Activated T-cell treated with anti-CD3 and anti-CD28 coated beads for 4 hours (primary cell): ENCODE measurements around the gene ATXN7.

Source experiments
- DNase-seq: peaks from one replicate; pipeline ENCODE4 v3.0.0-alpha.2; 2020

Gene ATXN7

DNA sequence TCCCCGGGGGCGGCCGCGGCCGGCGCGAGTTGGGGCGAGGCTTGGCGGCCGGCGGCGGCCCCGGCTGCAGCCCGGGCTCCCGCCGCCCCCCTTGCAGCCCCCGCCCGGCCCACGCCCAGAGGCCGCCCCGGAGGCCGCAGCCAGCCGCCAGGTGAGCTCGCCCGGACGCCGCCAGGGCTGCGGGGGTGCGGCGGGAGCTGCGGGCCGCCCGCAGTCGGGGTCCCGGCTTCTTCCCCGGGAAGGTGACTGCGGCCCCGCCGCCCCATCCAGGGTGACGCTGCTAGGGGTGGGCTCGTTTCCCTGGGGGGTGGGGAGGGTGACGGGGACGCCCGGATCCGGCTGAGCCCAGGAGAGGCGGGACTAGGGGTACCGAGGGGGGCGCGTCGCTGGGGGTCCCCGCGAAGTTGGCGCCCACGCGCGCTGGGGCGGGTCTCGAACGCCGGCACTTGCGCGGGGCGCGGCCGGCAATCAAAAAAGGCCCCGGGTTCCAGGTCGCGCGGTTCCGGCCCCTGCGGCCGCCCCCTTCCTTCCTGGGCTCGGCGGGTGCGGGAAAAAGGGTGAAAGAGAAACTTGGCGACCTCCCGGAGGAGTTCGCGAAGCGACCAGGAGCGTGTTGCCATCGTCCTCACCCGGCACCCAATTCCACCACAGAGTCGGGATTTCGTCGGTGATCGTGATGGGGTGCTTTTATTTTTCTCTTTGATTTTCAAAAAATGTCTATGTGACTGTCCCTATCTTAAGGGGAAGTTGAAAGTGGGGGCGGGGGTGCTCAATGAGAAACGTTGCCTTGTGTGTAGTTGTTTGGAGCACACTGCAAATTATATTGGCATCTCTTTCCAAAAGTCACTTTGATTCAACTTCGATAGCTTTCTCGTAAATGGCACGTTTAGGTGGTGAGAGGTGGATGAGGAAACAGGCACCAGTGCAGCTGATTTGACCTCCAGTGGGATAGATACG is 619 bp downstream of the ATXN7 start:
- DNase-seq: peak; percentile 26

DNA sequence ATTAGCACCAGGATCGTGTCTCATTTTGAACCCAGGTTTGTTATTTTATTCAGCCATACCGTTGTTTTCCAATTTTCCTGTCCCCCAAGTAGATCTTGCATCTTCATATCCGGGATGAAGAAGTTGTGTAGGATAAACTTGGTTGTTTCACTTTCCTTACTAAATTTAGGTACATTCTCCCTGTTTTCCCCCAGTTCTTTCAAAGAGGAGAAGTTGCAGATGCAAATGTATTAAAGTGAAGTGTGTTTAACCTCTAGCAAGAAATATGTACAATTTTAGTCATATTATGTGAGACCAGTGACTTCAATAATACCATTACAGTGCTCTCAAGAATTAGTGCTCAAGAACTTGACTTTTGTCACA is 1.3 kb downstream of the ATXN7 start:
- DNase-seq: no peak

- no peak for DNase-seq
Measured at GRCh38 chr3:63867225-63867624, 3.6 kb downstream of the ATXN7 start.

DNA sequence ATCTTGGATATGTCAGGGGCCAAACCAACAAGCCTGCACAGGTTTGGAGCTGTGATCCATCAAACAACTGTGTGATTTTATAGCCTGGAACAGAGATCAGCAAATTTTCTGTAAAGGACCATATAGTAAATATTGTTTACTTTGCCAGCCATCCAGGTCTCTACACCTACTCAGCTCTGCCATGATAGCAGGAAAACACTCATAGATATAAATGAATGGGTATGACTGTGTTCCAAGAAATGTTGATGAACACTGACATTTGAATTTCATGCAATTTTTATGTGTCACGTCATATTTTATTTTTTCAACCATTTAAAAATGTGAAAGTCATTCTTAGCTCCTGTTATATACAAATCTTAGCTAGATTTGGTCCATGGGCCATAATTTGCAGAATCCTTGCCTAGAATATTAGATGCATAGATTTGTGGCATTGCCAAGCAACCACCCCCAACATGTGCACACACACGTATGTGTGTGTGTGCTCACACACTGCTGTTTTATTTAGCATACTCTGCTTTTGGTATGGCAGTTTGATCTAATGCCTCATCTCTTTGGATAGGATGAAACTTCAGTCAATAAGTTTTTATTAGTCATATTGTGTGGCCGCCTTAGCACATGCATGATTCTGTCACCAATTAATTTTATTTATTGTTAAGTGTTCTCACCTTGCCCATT is 6.4 kb downstream of the ATXN7 start:
- no peak for DNase-seq

DNA sequence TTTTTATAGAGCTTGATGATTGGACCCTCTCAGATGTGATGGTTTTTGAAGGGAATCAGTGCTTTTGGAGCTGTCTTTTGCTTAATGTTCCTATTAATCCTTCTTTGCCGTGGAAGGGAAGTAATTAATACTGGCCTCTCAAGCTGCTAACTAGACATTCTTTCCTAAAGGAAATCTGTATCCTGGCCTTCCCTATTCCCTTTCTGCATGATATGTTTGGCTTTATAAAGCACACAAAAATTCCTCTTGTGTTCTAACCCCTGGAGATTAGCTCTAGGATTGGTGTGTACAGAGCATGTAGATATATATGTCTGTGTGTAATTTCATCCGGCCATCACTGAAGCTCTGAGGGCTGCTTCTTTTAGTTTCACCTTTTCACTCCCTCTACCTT is 6.9 kb downstream of the ATXN7 start:
- DNase-seq: no peak

GRCh38 chr3:63872135-63872924 is 8.7 kb downstream of the ATXN7 start:
- no peak for DNase-seq

GRCh38 chr3:63874769-63875168 is 11.1 kb downstream of the ATXN7 start:
- no peak for DNase-seq

DNA sequence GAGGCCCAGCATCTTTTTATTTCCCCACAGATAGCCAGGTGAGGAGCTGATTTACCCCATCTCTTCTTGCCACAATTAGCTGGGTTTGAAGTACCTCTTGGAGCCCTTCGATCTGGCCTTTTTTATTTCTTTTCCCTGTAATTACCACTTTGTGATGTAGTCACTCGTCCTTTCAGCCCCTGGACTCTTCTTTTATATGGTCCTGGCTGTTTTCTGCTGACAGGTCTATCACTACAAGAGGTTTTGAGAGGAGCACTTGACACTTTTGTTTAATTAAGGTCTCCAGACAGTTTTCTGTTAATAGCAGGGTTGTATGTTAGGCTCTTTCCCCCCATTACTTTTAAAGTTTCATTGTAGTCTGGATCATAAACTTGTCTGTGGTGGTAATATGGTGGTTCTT is 11.8 kb downstream of the ATXN7 start:
- DNase-seq: no peak

GRCh38 chr3:63876260-63876659 is 12.6 kb downstream of the ATXN7 start:
- no peak for DNase-seq

DNA sequence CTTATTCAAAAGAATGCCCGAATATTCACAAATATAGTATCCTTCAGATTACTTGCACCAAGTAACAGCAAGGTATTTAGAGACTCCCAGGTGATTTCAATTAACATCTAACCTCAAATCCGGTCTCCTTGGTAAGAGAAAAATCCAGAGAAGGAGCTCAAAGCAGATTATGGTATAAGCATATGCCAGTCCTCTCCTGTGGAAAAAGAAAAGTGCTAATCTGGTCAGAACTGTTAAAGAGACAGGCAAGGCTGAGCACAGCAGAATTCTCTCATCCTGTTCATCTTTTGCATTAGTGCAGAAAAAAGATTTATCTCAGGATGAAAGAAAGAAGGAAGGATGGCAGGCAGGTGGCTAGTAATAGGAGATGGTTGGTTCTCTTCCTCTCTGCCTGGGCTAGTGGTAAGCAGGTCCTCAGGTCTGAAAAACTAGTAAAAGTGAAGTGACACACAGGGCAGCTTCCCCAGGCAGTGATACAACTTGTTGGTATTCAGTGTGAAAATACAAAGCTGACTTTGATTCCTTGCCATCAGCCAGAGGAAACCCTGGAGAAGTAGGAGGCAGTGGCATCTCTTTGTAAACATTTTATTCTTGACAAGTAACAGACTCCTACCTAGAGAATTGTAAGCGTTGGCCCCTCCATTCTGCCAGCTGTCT is 14.2 kb downstream of the ATXN7 start:
- no peak for DNase-seq

GRCh38 chr3:63878394-63879060 is 14.9 kb downstream of the ATXN7 start:
- no peak for DNase-seq

DNA sequence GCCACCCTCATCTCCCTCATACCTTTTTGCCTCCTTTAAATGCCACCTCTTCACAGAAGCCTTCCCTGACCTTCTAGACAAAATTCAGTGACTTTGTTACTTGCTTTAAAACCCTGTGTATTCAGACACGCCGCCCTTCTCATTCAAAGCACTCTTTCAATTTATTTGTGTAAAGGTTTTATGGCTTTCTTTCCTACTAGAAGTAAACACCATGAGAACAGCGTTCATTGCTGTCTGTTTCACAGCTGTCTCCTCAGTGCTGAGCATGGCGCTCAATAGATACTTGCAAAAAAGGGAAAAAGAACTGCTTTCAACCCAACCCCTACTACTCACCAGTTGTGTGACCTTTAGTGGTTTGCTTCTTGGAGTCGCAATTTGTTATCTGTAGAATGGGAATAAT is 17.0 kb downstream of the ATXN7 start:
- no peak for DNase-seq

GRCh38 chr3:63886858-63887257 is 23.2 kb downstream of the ATXN7 start:
- DNase-seq: no peak

DNA sequence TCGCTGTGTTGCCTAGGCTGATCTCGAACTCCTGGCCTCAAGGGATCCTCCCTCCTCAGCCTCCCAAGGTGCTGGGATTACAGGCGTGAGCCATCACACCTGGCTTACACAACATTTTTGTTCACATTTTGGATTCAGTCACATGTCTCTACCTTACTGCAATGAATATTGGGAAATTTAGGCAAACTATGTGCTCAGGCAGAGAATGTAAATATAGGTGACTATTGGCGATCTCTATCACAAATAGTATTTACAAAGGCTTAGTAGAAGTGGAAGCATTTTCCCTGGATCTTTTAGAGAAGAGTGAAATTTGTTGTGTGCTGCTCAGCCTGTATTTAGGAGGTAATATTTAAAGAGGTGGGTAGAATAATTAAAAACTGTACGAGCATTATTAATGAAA is 27.9 kb downstream of the ATXN7 start:
- DNase-seq: no peak

GRCh38 chr3:63892773-63893352 is 29.2 kb downstream of the ATXN7 start:
- no peak for DNase-seq

GRCh38 chr3:63895422-63896189 is 31.9 kb downstream of the ATXN7 start:
- no peak for DNase-seq

DNA sequence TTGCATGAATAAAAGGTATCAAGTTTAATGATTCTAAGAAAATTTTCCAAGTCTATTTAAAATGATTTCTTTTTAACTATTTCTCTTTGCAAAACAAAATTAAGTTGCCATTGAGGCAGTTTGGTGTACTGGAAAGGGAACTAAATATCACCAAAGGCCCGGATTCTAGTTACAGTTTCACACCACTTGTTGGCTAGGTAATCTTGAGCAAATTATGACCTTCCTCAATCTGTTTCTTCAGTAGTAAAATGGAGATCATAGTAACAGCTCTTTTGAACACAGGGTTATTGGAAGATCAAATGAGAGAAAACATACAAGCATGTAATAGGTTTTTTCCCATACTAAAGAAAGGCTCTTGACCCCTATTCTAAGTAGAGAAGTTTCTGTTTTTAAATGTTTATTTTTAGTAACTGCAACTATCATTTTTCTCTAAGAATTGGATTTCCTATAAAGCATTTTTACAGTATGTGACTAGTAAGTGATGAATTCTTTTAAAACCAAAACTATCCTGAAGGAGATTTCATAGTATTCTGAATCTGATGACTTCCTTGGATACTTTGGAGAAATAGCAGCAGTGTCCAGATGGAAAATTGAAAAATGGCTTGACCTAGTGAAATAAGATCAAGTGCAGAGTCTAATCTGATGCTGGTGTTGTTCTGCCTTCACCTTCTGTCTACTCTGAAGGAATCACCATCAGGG is 32.8 kb downstream of the ATXN7 start:
- DNase-seq: no peak

DNA sequence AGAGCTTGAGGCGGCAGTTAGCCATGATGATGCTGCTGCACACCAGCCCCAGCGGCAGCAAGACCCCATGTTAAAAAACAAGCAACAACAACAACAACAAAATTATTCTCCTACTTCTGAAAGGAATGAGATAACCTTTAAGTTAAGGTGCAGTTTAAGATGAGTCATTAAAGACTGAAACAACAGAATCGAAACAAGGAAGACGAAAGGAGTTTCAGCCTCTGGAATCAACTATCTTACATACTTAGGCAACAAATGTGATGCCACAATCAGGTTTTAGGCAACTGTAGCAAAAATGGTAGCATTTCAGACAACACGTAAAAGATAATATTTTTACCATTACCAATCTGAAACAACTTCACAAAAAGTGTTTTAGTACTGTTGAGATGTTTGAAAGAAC is 36.3 kb downstream of the ATXN7 start:
- no peak for DNase-seq

- no peak for DNase-seq
Measured at GRCh38 chr3:63900459-63900858, 36.8 kb downstream of the ATXN7 start.
